Uterus (tissue), 2 donors: ENCODE data around the gene PHYHIPL.

Experiments
- CTCF ChIP-seq, 4 experiments: fragments of 200-600 bp in 2 of 4; fragments of 450-650 bp in 2 of 4; sonication (generic) in 2 of 4; IDR thresholded peaks; one replicate each; pipeline ENCODE4 v1.5.1; 2016 to 2019; ENCODE audit warnings: antibody characterized with exemption in 4 of 4, mild to moderate bottlenecking in 2 of 4, moderate library complexity in 1 of 4
- POLR2A ChIP-seq, 2 donors: fragments of 450-650 bp; IDR thresholded peaks; one replicate each; pipeline ENCODE4 v1.6.1; 2016; ENCODE audit warnings: antibody characterized with exemption in 2 of 2, mild to moderate bottlenecking in 1 of 2, moderate library complexity in 1 of 2

- TF ChIP-seq POLR2A (IDR thresholded peaks at IDR 0.05) (no peak), CTCF (IDR thresholded peaks at IDR 0.05) (no peak)
Observed at GRCh38 chr10:59143544-59143943, 32.9 kb upstream of the PHYHIPL start.
